ENCODE data around the gene MAGI2.

The MAGI2 gene

DNA sequence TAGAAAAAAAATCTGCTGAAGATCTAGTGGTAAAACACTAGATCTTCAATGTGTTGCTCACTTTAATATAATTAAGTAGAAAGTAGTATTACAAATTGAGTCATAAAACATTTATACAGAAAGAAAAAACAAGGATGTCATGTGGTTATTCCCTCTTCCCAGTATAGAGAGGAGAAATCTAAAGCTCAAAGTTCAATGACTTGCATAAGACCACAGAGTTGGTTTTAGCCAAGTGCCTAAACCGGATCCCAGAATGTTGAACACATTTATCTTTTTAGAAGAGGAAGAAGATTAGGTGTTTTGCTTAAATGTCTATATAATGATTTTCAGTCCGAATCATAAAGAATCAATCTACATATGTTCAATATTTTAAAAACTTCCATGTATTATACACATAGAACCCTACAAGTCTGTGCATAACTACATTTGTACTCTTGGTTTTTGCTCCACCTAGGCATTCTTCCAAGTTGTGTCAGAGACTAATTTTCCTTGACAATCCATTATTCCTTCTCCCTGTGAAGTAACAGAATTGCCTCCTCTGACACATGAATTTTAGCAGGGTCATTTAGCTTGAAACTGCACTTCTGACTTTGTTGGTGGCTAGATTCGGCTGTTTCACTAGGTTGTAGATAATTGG lies 389.2 kb downstream of the MAGI2 start:
- H3K4me1 ChIP-seq (ENCODE audit: control insufficient read depth in 1 of 2, insufficient read depth in 1 of 2, low read depth in 1 of 2, low read length in 1 of 2) = no peaks in the 10 kb centered on the region
- TF ChIP-seq, protein P1, sequence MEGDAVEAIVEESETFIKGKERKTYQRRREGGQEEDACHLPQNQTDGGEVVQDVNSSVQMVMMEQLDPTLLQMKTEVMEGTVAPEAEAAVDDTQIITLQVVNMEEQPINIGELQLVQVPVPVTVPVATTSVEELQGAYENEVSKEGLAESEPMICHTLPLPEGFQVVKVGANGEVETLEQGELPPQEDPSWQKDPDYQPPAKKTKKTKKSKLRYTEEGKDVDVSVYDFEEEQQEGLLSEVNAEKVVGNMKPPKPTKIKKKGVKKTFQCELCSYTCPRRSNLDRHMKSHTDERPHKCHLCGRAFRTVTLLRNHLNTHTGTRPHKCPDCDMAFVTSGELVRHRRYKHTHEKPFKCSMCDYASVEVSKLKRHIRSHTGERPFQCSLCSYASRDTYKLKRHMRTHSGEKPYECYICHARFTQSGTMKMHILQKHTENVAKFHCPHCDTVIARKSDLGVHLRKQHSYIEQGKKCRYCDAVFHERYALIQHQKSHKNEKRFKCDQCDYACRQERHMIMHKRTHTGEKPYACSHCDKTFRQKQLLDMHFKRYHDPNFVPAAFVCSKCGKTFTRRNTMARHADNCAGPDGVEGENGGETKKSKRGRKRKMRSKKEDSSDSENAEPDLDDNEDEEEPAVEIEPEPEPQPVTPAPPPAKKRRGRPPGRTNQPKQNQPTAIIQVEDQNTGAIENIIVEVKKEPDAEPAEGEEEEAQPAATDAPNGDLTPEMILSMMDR (IDR thresholded peaks at IDR 0.05) = no peak
- no peak overlapping the region for H3K27ac ChIP-seq
- no peaks in the 10 kb centered on the region for H3K36me3 ChIP-seq
- H3K9me3 ChIP-seq = no peaks in the 10 kb centered on the region
- H3K27me3 ChIP-seq = no peaks in the 10 kb centered on the region
- H3K4me3 ChIP-seq (ENCODE audit: low read depth in 1 of 2, low read length in 1 of 2) = no peak overlapping the region

DNA sequence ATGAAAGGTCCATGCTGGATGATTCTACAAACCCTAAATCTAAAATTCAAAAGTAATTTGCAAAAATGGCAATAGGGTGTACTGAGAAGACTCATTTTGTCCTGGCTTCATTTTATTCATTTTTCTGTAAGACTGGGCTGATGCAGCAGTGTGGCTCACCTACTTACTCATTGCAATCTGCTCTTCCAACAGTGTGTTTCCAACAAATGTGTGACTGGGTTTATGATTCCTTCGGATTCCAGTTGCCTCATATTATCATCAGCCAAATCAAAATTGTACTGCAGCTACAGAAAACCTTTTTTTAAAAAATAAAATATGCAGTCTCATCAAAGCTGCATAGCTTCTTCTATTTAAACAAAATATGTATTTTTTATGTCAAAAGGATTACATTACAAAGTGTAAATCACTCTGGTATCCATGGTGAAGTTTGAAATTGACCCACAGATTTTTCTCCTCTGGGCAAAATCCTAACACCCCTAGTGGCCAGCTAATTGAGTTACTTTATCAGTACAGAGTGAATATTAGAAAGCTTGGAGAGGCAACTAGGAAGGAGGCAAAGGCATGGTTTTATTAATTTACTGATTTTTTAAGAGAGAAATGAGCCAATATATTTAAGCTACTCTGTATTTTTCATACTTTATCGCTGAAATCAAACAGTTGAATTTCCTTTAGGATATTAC lies 390.3 kb downstream of the MAGI2 start:
- no peak overlapping the region for H3K27ac ChIP-seq
- no peaks in the 10 kb centered on the region for H3K36me3 ChIP-seq
- no peaks in the 10 kb centered on the region for H3K4me1 ChIP-seq (ENCODE audit: control insufficient read depth in 1 of 2, insufficient read depth in 1 of 2, low read depth in 1 of 2, low read length in 1 of 2)
- H3K27me3 ChIP-seq = no peaks in the 10 kb centered on the region
- TF ChIP-seq, protein P1 (IDR thresholded peaks at IDR 0.05) = no peak
- no peak overlapping the region for H3K4me3 ChIP-seq (ENCODE audit: low read depth in 1 of 2, low read length in 1 of 2)
- no peaks in the 10 kb centered on the region for H3K9me3 ChIP-seq

DNA sequence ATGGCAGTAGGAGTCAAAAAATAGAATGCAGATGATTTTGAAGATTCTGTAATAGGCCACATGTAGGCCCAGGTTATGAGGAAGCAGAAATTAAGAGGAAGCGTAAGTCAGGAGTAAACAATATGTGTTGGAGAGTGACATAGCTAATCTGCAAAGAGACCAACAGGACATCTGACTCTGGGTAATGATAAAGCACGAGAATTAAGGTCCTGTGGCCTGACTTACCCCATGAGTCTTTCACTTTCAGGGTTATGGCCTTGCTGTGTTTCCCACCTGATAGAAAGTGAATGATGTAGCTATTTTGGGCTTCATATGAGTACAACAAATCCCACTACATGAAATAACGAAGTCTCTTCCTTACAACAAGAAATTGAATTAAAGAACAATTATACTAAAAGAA lies 393.0 kb downstream of the MAGI2 start:
- Histone ChIP-seq H3K27me3 (no peaks in the 10 kb centered on the region), H3K36me3 (no peaks in the 10 kb centered on the region), H3K4me1 (ENCODE audit: control insufficient read depth in 1 of 2, insufficient read depth in 1 of 2, low read depth in 1 of 2, low read length in 1 of 2) (no peaks in the 10 kb centered on the region), H3K9me3 (no peaks in the 10 kb centered on the region), H3K27ac (no peak overlapping the region), H3K4me3 (ENCODE audit: low read depth in 1 of 2, low read length in 1 of 2) (no peak overlapping the region)
- TF ChIP-seq, protein P1 (IDR thresholded peaks at IDR 0.05) = no peak

DNA sequence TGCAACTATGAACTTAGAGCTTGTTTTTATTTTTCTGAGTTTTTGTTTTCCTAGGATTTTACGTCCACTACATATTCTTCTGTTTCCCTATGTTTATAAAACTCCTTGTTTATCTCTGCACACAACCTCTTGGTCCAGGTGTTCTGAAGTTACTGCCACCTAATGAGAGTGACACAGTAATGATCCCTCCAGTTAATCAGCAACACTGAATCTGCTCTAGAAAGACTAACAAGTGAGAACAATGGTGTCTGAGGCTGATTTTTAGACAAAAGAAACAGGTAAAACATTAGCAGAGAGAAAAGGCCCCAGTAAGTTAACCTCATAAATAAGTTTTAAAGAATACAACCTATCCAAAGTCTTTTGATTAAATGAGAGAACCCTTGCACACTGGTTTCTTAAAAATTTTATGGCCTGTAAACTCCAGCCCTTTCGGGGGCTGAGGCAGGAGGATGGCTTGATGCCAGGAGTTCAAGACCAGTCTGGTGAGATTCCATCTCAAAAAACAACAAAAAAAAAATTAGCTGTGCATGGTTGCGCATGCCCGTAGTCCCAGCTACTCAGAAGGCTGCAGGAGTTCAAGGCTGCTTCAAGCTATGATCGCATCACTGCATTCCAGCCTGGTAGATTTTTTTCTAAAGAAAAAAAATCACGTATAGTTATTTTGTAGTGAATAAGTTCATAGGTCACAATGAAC lies 397.6 kb downstream of the MAGI2 start:
- H3K4me3 ChIP-seq (ENCODE audit: low read depth in 1 of 2, low read length in 1 of 2) = no peak overlapping the region
- no peaks in the 10 kb centered on the region for H3K36me3 ChIP-seq
- TF ChIP-seq, protein P1 (IDR thresholded peaks at IDR 0.05) = no peak
- no peaks in the 10 kb centered on the region for H3K27me3 ChIP-seq
- H3K27ac ChIP-seq = no peak overlapping the region
- H3K4me1 ChIP-seq (ENCODE audit: control insufficient read depth in 1 of 2, insufficient read depth in 1 of 2, low read depth in 1 of 2, low read length in 1 of 2) = no peaks in the 10 kb centered on the region
- no peaks in the 10 kb centered on the region for H3K9me3 ChIP-seq

DNA sequence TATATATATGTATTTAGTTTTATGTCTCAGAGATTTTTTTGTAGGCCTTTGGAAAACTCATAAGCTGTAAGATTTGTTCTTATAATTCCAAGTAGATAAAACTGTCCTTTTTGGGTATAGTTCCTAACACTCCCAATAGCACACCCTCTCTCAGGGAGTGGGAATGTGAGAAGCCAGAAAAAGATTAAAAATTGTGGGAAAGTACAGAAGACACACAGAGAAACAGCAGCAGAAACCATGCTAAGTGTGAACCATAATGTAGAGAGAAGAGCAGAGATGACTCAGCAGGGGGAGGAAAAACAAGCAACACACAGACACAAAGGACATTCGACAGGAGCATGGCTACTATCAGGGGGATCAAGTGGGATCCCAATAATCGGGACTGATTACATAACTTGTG lies 401.6 kb downstream of the MAGI2 start:
- H3K36me3 ChIP-seq = no peaks in the 10 kb centered on the region
- TF ChIP-seq, protein P1 (IDR thresholded peaks at IDR 0.05) = no peak
- H3K4me1 ChIP-seq (ENCODE audit: control insufficient read depth in 1 of 2, insufficient read depth in 1 of 2, low read depth in 1 of 2, low read length in 1 of 2) = no peaks in the 10 kb centered on the region
- no peaks in the 10 kb centered on the region for H3K27me3 ChIP-seq
- no peak overlapping the region for H3K4me3 ChIP-seq (ENCODE audit: low read depth in 1 of 2, low read length in 1 of 2)
- no peak overlapping the region for H3K27ac ChIP-seq
- H3K9me3 ChIP-seq = no peaks in the 10 kb centered on the region

All from neutrophil (primary cell).